ENCODE measurements around the gene FBRS.
"Not testable (repeated sequence)": the region's sequence is repeated elsewhere in the genome, so short reads cannot be mapped to it uniquely, and the experiment has no call there.

The FBRS gene

DNA sequence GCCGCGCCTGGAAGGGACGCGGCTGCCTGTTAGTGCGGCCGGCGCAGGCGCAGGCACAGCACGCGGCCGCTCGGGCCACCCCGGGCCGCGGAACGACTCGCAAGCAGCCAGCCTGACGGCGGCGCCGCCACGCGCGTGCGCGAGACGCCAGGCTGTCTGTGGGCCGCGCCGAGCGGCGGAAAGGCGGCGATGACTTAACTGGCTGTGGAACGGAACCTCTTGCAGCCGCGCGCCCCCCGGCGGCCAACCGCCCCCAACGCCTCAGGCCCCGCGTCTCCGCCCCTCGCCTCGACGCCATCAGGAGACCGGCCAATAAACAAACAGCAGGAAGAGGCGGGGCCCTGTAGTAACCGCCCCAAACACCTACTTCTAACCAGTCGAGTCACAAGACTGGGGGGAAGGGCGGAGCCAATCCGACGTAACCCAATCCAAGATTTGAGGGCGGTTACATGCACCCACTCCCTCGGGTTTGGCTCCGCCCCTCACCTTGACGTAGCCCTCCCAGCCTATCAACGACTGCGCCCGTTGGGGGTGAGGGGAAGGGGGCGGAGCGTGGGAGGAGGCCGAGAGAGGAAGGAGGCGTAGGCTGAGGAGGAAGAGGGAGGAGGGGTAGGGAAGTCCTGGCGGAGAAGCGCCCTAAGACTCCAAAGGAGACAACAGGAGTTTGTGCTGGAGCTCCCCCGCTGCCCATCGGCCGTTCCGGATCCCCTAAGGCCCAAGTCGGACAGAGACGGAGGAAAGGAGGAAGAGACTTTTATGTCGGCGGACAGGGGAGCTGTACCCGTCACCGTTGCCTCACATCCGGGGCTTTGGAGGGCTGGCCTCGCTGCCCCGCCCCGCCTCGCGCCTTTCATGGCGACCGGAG is at the start of gene FBRS:
Gene FBRS (plus strand): TSS at position 566 of the 865 bp plus-strand sequence. CDS start 1,088 bp downstream, outside the sequence.
- peak; percentile 99 for DNase-seq

DNA sequence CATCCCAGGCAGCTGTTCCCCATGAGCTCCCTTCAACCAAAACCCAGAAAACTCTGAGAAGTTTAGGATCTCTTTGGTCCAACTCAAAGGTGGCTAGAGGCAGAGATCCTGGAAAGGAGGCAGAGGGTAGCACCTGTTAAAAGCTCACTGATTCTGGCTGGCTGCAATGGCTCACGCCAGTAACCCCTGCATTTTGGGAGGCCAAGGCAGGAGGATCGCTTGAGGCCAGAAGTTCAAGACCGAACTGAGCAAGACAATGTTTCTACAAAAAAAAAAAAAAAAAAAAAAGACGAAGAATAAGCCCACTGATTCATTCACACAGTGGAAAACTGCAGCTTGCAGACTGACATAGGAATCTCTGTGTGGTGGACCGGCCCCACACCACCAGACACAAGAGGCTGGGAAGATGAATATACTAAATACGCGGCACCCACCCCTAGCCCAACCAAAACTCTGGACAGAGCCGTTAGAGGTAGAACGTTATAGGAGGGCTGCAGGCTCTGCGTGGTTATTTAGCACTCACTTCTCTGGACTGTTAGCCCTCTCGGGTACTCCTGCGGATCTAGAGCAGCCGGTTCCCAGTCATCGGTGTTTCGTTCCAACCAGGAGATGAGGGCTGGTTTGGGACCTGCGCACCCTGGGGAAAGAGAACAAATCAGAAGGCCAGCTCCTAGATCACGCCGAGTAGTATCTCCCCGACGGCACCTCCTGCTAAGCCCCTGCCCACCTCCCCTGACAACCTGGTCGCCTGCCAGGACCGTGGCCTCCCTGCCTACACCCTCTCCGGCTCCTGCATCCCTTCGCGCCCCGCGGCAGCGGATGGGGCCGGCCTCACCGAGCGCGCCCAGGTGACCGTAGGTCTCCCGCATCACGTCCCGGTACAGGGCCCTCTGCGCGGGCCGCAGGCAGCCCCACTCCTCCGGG is 49.0 kb upstream of the FBRS start:
- DNase-seq: peak; percentile 24

DNA sequence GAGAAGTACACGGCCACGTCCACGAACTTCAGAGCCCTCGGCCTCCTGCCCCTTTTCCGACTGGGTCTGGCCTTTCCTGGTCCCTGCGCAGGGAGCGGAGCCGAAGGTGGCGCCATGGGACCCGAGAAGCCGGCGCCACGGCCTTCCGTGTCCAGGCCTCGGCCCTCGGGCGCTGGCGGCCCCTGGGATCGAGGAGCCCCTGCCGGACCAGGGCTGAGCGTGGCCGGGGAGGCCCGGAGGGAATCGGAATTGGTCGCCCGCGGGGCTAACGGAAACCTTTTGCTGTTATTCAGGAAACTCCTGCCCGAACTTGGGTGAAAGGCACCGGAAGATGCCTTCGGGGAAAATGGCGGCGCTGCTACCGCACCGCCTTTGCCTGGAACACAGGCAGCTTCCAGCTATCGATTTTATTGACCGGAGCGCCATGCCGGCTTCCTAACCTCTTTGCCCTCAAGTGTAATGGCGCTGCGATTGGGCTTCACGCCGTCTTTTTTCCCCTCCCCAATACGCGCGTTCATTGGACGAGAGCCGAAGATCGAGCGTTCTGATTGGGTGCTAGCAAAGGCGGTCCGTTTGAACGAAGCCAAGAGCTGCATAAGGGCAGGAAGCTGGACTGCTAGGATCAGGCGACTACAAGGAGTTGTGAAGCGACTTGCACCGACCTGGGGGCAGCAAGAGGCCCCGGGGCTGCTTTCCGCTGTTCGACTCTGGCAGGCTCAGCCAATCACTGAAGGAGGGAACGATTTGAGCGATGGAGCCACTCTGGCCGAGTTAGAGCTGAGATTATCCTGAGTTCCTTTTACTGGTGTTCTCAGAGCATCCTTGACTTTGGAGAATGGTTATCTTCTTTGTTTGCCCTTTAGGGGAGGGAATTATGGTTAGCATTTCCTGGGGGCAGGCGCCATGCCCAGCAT is 48.0 kb upstream of the FBRS start, which contains the start of gene ZNF689:
Gene ZNF689 (minus strand): TSS at position 464 of the 914 bp plus-strand sequence. CDS start 348 bp downstream, at position 116.
- DNase-seq: peak; percentile 97

DNA sequence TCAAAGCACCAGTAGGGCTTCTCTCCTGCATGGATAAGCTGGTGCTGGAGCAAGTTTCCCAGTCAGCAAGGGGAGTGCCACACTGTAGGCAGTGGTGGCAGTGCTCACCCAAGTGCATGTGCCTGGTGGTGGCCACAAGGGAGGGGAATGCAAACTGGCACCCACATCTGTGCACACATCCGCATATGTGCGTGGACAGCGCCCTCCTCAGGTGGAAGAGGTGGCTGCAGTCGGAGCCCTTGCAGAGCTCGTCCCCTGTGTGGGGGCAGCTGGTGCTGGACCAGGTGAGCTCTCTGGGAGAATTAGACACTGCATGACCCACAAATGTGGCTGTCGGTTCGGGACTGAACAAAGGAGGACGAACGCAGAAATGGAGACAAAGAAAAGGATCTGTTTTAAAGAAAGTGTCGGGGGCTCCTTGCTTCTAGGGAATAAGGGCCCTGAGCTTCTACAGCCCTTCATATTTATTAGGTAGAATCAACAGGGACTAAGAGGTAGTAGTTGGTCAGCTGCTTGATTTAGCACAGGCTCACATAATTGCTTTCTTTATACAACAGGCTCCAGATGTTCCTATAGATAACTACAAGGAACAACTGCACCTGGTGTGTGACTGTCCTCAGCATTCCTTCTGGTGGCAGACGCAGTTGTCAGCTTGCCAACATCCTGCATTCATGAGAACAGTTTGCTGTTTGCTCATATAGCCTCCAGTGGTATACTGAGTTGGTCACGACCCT is 42.7 kb upstream of the FBRS start:
- DNase-seq: no peak

DNA sequence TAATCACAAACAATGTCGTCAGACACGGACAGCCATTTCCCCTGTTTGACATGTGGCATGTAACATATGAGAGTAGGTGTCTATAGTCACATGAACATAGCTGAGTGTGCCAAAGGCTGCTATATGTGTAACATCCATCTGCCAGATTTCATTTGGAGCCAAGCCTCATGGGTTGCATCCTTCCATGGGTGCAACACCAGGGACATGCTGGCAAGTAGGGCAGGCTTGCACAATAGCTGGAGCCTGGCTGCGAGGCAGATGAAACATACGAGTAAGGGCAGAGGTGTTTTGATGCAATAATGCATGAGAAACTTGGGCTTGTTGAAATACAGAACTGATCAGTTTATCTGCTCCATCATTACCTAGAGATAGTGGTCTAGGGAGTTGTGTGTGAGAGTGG is 39.0 kb upstream of the FBRS start:
- DNase-seq: no peak

DNA sequence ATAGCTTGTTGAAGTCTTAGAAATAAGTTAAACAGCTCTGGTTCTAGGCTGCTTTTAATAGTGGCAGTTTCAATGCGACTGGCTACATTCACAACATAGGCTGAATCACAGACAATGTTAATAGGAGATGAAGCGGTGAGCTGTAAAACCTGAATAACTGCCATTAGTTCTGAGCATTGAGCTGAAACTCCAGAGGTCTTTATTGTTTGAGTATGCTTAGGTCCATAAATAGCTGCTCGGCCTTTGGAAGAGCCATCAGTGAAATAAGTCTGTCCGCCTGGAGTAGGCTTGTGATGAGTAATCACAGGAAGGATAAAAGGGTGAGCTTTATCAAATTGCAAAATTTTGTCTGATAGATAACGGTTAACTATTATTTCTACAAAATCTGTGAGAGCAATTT is 38.6 kb upstream of the FBRS start:
- no peak for DNase-seq

DNA sequence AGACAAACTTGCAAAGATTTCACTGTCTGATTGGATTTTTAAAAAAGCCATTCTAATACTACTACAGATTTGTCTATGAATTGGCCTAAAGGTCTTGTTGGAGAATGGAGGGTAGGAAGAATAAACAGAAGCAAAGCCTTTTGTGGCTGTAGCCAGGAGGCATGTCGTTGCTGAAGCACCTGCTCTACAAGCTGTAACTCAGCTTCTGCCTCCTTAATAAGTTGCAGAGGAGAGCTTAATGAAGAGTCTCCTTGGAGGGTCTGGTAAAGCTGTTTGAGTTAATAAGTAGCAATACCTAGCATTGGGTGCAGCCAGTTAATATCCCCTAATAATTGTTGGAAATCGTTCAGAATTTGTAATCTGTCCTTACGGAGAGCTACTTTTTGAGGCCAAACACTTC is 38.1 kb upstream of the FBRS start:
- DNase-seq: no peak

DNA sequence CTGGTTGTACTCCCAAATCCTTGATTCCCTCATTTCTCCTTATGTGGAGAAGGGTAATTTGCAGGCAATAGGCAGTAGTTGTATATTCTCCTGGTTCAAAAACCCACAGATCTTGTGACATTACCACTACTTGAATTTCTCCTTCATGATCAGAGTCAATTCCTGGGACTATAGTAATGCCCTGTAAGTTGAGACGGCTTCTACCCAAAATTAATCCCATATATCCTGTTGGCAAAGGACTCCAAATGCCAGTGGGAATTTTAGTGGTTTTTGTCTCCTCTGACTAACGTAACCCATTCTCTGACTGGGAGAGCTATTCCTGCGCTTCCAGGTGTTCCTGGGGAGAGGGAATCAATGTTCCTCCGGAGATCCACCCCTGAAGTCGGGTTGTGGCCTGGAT is 36.5 kb upstream of the FBRS start:
- DNase-seq: no peak

DNA sequence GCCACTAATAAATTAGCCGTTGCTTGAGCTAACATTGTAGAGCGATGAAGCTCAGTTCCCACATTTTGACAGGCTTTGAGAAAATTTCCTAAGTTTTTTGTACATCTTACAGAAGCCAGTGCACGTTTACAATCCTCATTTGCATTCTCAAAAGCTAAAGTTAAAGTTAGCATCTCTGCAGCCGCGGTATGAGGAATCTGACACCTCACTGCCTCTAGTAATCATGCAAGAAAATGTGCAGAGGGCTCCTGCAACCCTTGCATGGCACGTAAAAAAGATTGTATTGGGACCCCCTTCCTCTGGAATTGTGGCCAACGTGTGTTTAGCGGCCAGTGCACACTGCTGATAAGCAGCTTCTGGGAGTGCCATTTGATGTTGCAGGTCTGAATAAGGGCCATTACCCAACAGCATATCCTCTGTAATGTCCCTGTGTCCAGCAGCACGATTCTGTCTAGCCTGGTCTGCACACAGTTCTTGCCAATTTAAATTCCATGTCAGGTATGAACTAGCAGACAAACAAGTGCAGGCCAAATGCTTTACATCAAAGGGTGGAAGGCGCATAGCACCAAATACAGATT is 35.7 kb upstream of the FBRS start:
- DNase-seq: no peak

DNA sequence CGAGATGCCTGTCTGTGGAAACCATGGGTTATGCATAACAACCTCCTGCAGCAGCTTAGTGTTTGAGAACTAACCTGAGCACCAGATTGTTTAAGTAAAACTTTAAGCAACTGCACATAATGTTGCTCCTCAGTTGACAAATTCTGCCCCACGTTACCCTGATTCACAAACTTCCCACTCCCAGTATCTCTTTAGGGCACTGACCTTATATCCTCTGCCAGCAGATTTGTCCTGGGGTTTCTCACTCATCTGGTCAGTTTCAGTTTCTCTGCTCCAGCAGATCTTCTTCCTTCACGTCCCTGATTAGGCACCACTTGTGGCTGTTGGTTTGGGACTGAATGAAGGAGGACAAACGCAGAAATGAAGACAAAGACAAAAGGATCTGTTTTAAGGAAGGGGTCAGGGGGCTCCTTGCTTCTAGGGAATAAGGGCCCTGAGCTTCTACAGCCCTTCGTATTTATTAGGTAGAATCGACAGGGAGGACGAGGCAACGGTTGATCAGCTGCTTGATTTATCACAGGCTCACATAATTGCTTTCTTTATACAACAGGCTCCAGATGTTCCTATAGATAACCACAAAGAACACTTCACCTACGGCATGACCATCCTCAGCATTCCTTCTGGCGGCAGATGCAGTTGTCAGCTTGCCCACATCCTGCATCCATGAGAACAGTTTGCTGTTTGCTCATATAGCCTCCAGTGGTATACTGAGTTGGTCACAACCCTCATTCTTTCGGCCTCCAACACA is 34.5 kb upstream of the FBRS start:
- no peak for DNase-seq

DNA sequence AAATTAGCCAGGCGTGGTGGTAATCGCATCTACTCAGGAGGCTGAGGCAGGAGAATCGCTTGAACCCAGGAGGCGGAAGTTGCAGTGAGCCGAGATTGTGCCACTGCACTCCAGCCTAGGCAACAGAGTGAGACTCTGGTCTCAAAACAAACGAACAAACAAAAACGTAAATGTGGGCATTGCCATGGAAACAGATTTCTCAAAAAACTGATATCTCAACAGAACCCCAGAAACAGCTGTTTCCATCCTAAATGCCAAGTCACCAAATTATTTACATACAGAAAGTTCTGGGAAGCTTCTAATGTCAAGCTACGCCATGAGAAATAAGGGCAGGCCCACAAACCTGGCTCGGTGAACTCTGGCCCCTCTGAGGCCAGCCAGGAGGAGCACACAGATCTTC is 32.0 kb upstream of the FBRS start:
- DNase-seq: no peak

DNA sequence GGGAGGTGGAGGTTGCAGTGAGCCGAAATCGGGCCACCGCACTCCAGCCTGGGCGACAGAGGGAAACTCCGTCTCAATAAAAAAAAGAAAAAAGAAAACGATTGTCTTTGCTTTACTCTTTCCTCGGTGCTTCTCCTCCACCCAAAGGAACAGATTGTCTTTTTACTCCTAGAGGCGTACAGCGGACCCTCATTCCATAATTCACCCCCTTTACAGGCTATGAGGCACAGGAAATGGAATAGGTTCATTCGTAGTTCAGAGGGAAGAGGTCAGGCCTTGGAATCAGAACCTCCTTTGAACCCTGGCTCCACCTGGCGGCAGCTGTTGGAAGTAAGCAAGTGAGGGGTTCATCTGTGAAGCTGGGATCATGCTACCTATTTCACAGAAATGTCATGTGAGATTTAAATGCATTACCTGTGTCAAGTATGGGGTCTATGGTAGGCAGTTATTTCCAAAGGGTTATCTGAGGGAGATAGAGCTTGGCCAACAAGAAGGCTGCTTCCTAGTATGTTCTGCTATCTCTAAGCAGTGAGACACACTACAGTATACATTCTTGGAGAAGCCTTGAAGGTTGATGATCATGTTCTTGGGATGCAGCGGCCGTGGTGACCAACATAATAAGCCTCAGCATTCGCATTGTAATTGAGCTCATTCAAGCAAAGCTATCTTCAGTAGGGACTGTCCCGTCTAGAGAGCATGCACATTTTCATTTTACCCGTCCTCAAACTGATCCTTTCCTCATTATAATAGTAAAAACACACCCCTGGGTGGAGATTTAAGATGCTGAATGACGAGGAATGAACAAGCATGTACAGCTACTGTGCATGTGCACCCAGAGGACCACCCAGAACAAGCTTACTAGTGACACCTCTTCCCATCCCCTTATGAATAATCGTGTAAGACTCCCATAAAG is 29.3 kb upstream of the FBRS start:
- DNase-seq: peak; percentile 7

DNA sequence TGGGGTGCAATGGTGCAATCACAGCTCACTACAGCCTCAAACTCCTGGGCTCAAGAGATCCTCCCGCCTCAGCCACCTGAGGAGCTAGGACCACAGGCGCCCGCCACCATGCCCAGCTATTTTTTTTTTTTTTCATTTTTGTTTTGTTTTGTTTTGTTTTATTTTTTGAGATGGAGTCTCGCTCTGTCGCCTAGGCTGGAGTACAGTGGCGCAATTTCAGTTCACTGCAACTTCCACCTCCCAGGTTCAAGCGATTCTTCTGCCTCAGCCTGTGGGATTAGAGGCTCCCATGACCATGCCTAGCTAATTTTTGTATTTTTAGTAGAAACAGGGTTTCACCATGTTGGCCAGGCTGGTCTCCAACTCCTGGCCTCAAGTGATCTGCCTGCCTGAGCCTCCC is 25.8 kb upstream of the FBRS start:
- not testable (repeated sequence) for DNase-seq

DNA sequence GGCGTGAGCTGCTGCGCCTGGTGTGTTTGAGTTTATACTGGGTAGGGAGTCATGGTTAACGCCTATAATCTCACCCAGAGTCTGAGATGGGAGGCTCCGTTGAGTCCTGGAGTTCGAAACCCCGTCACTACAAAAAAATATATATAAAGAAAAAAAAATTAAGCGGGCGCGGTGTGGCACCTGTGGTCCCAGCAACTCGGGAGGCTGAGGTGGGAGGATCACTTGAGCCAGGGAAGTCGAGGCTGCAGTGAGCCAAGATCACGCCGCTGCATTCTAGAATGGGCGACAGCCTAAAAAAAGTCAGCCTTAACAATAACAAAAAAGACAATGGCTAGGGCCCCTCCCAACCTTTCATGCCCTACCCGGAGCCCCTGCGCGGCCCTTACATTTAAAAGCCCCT is 24.7 kb upstream of the FBRS start:
- DNase-seq: no peak

DNA sequence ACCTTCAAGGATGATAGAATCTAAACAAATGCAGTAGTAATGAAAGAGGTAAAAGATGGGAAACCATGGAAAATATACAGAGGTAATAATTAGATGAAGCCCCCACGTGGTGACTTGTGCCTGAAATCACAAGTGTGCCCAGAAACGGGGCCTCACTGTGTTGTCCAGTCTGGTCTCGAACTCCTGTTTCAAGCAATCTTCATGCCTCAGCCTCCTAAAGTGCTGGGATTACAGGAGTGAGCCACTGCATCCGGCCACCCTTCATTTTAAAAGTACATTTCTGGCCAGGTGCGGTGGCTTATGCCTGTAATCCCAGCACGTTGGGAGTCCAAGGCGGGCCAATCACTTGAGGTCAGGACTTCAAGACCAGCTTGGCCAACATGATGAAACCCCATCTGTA is 21.6 kb upstream of the FBRS start:
- no peak for DNase-seq

DNA sequence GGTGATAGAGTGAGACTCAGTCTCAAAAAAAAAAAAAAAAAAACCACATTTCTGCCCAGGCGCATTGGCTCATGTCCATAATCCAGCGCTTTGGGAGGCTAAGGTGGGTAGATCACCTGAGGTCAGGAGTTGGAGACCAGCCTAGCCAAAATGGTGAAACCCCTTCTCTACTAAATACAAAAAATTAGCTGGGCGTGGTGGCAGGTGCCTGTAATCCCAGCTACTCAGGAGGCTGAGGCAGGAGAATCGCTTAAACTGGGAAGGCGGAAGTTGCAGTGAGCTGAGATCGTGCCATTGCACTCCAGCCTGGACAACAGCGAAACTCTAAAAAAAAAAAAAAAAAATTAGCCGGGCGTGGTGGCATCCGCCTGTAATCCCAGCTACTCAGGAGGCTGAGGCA is 21.1 kb upstream of the FBRS start:
- not testable (repeated sequence) for DNase-seq

DNA sequence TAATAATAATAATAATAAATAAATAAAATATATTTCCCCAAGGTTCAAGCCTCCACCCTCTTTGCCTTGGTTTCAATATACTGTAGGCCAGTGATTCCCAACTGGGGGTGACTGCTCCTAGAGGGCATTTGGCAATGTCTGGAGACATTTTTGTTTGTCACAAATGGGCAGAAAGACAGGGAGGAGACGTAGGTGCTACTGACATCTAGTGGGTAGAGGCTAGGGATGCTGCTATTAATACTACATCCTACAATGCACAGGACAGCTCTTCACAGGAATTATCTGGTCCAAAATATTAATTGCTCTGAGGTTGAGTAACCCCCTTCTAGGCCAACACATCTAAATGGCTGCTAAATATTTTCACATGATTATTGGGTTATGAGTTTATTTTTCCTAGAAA is 20.3 kb upstream of the FBRS start:
- peak; percentile 39 for DNase-seq

DNA sequence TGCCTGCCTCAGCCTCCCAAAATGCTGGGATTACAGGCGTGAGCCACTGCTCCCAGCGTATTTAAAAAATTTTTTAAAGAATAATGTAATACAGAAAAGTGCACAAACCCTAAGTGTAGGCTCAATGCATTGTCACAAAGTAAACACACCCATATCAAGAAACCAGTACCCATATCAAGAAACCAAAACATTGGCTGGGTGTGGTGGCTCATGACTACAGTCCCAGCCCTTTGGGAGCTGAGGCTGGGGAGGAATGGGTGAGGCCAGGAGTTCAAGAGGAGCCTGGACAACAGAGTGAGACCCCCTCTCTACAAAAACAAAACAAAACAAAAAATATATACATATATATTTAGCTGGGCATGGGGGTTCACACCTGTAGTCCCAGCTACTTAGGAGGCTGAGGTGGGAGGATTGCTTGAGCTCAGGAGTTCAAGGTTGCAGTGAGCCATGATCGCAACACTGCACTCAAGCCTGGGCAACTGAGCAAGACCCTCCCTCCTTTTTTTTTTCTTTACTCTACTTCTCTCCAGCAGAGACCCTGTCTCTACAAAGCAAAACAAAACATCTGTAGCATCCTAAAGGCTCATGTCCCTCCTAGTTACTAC is 16.8 kb upstream of the FBRS start:
- DNase-seq: no peak

DNA sequence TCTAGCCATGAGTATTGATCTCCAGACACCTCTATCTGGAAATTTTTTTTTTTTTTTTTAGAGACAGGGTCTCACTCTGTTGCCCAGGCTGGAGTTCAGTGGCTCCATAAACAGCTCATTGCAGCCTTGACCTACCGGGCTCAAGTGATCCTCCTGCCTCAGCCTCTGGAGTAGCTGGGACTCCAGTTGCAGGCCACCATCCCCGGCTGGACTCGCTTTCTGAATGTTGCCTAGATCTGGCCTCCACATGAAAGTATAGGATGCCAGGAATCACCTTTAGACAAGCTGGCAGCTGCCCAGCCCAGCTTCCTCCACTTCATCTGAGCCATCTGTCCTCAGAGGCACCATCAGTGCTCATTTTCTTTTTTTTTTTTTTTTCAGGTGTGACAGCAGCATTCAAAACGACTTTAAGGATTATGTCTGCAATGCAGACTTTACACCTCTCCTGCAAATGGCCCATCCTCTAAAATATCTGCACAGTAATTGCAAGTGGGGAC is 13.8 kb upstream of the FBRS start:
- no peak for DNase-seq

Measured in NCI-H2107 (cell line).